OCI-LY1 (cell line): ENCODE results near the gene ITGAV.

Source experiments
- H2AFZ ChIP-seq: fragments of 200-600 bp; sonication (generic), shearing (Covaris generic); 2 replicates; pipeline ENCODE4 v1.6.0; 2014; ENCODE audit warnings: antibody characterized with exemption, mild to moderate bottlenecking, low read length
- H3F3A ChIP-seq: fragments of 200-600 bp; sonication (generic), shearing (Covaris generic); 2 replicates; pipeline ENCODE4 v1.6.0; 2014; ENCODE audit warnings: mild to moderate bottlenecking, antibody characterized with exemption, low read length, moderate library complexity; ENCODE audit not compliant: insufficient read depth
- H3K27ac ChIP-seq: fragments of 200-600 bp; sonication (generic); 2 replicates; pipeline ENCODE4 v1.5.1; 2014; ENCODE audit warnings: low read length, mixed run types, mild to moderate bottlenecking, low read depth; ENCODE audit not compliant: poor library complexity, severe bottlenecking
- H3K27me3 ChIP-seq: fragments of 200-600 bp; sonication (generic); 2 replicates; pipeline ENCODE4 v1.6.0; 2014; ENCODE audit warnings: antibody characterized with exemption, mild to moderate bottlenecking, low read length, moderate library complexity; ENCODE audit not compliant: insufficient read depth
- H3K36me3 ChIP-seq: fragments of 200-600 bp; sonication (generic); 2 replicates; pipeline ENCODE4 v1.6.1; 2014; ENCODE audit warnings: mild to moderate bottlenecking, antibody characterized with exemption, low read length, moderate library complexity, mixed read lengths; ENCODE audit not compliant: insufficient read depth
- H3K4me1 ChIP-seq: fragments of 200-600 bp; sonication (generic); 2 replicates; pipeline ENCODE4 v1.5.1; 2014; ENCODE audit warnings: mild to moderate bottlenecking, low read length, moderate library complexity; ENCODE audit not compliant: insufficient read depth, severe bottlenecking
- H3K4me2 ChIP-seq: fragments of 200-600 bp; sonication (generic), shearing (Covaris generic); 2 replicates; pipeline ENCODE4 v1.6.1; 2014; ENCODE audit warnings: low read length
- H3K4me3 ChIP-seq: fragments of 200-600 bp; sonication (generic); 2 replicates; pipeline ENCODE4 v1.5.1; 2014; ENCODE audit warnings: low read length, low read depth, mild to moderate bottlenecking, mixed read lengths; ENCODE audit not compliant: poor library complexity, severe bottlenecking
- H3K79me2 ChIP-seq: fragments of 200-600 bp; shearing (Covaris generic); 2 replicates; pipeline ENCODE4 v1.6.1; 2016; ENCODE audit warnings: mixed run types, low read length, mixed read lengths; ENCODE audit not compliant: insufficient read depth
- H3K9ac ChIP-seq: fragments of 200-600 bp; sonication (generic), shearing (Covaris generic); 2 replicates; pipeline ENCODE4 v1.6.1; 2014; ENCODE audit warnings: mild to moderate bottlenecking, low read length, mixed read lengths
- H3K9me2 ChIP-seq: fragments of 200-600 bp; sonication (generic), shearing (Covaris generic); 2 replicates; pipeline ENCODE4 v1.6.1; 2014; ENCODE audit warnings: low read depth, mild to moderate bottlenecking, low read length, mixed read lengths
- H3K9me3 ChIP-seq: fragments of 200-600 bp; shearing (Covaris generic); 2 replicates; pipeline ENCODE4 v1.6.1; 2014; ENCODE audit warnings: low read length, mixed read lengths
- H4K20me1 ChIP-seq: fragments of 200-600 bp; sonication (generic), shearing (Covaris generic); 2 replicates; pipeline ENCODE4 v1.6.0; 2016; ENCODE audit warnings: mild to moderate bottlenecking, low read length; ENCODE audit not compliant: insufficient read depth
- EZH2 ChIP-seq: fragments of 200-600 bp; sonication (generic), shearing (Covaris generic); IDR thresholded peaks from 2 replicates; pipeline ENCODE4 v1.8.0; 2017; ENCODE audit warnings: borderline replicate concordance, mixed run types, mild to moderate bottlenecking, antibody characterized with exemption, low read length, moderate library complexity, mixed read lengths
- TF ChIP-seq, protein P1 (sequence below): fragments of 200-600 bp; sonication (generic), shearing (Covaris generic); IDR thresholded peaks from 2 replicates; pipeline ENCODE4 v1.5.1; 2017; ENCODE audit warnings: mild to moderate bottlenecking, antibody characterized with exemption, low read length, moderate library complexity, mixed read lengths

ITGAV gene

DNA sequence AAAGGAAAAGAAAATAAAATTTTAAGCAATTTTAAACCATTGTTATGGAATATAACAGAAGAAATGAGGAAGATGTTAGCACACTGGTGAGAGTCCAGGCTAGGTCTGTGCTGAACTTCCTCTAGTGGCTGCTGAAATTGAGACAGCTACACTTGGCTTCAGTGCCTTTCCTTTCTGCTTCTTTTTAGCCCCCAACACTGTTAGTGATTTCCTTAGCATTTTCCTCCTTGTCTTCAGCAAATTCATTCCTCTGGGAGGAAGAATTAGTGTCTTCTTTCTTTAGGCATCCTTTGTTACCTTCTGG lies 47.6 kb downstream of the ITGAV start:
- no peaks in the 10 kb centered on the region for H3K27me3 ChIP-seq
- no peaks in the 10 kb centered on the region for H3K9me3 ChIP-seq
- no peaks in the 10 kb centered on the region for H3K9me2 ChIP-seq
- H3K4me1 ChIP-seq: no peaks in the 10 kb centered on the region
- H3K27ac ChIP-seq: no peak overlapping the region
- H3K36me3 ChIP-seq: no peaks in the 10 kb centered on the region
- H4K20me1 ChIP-seq: no peaks in the 10 kb centered on the region
- H3K79me2 ChIP-seq: no peaks in the 10 kb centered on the region
- no peak overlapping the region for H3K4me2 ChIP-seq
- H3F3A ChIP-seq: no peaks in the 10 kb centered on the region
- no peak overlapping the region for H3K4me3 ChIP-seq
- TF ChIP-seq EZH2: no peak
- TF ChIP-seq, protein P1, sequence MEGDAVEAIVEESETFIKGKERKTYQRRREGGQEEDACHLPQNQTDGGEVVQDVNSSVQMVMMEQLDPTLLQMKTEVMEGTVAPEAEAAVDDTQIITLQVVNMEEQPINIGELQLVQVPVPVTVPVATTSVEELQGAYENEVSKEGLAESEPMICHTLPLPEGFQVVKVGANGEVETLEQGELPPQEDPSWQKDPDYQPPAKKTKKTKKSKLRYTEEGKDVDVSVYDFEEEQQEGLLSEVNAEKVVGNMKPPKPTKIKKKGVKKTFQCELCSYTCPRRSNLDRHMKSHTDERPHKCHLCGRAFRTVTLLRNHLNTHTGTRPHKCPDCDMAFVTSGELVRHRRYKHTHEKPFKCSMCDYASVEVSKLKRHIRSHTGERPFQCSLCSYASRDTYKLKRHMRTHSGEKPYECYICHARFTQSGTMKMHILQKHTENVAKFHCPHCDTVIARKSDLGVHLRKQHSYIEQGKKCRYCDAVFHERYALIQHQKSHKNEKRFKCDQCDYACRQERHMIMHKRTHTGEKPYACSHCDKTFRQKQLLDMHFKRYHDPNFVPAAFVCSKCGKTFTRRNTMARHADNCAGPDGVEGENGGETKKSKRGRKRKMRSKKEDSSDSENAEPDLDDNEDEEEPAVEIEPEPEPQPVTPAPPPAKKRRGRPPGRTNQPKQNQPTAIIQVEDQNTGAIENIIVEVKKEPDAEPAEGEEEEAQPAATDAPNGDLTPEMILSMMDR: no peak
- H3K9ac ChIP-seq: no peak overlapping the region
- H2AFZ ChIP-seq: no peak overlapping the region

- no peak overlapping the region for H2AFZ ChIP-seq
- no peaks in the 10 kb centered on the region for H3K79me2 ChIP-seq
- H3K36me3 ChIP-seq: no peaks in the 10 kb centered on the region
- TF ChIP-seq EZH2: no peak
- TF ChIP-seq, protein P1: no peak
- no peak overlapping the region for H3K27ac ChIP-seq
- no peaks in the 10 kb centered on the region for H4K20me1 ChIP-seq
- H3K27me3 ChIP-seq: no peaks in the 10 kb centered on the region
- no peak overlapping the region for H3K4me2 ChIP-seq
- H3K9ac ChIP-seq: no peak overlapping the region
- no peak overlapping the region for H3K4me3 ChIP-seq
- H3K9me2 ChIP-seq: no peaks in the 10 kb centered on the region
- no peaks in the 10 kb centered on the region for H3K9me3 ChIP-seq
- H3K4me1 ChIP-seq: no peaks in the 10 kb centered on the region
- H3F3A ChIP-seq: no peaks in the 10 kb centered on the region
These were observed 50.1 kb downstream of the ITGAV start for GRCh38 chr2:186639939-186640338.

- no peak overlapping the region for H3K27ac ChIP-seq
- H2AFZ ChIP-seq: no peak overlapping the region
- no peak overlapping the region for H3K9ac ChIP-seq
- no peaks in the 10 kb centered on the region for H3K9me2 ChIP-seq
- H3F3A ChIP-seq: no peaks in the 10 kb centered on the region
- H3K4me3 ChIP-seq: no peak overlapping the region
- H4K20me1 ChIP-seq: no peaks in the 10 kb centered on the region
- no peaks in the 10 kb centered on the region for H3K27me3 ChIP-seq
- no peak overlapping the region for H3K4me2 ChIP-seq
- H3K9me3 ChIP-seq: no peaks in the 10 kb centered on the region
- TF ChIP-seq EZH2: no peak
- TF ChIP-seq, protein P1: no peak
- H3K36me3 ChIP-seq: no peaks in the 10 kb centered on the region
- no peaks in the 10 kb centered on the region for H3K4me1 ChIP-seq
- no peaks in the 10 kb centered on the region for H3K79me2 ChIP-seq
These were observed 51.4 kb downstream of the ITGAV start for GRCh38 chr2:186641132-186641806.
